ENCODE data around the gene OR2K2. TPM values are rescaled to one million over a fixed set of nuclear protein-coding genes. Genes with fewer than 3 reads are reported as not detected.
"Not testable (repeated sequence)": the region's sequence is repeated elsewhere in the genome, so short reads cannot be mapped to it uniquely, and the experiment has no call there.

OR2K2 gene
- polyA plus RNA-seq, 2 of the 4 experiments (the other 2 are of a cell fraction) = not detected

GRCh38 chr9:111300140-111300735, 29.8 kb downstream of the OR2K2 start:
- Histone ChIP-seq H3K4me3 (no peak overlapping the region), H3K9me3 (no peaks in the 10 kb centered on the region; the same call in 2 of the 3 replicates), H3K4me2 (no peak overlapping the region; the same call in 2 of the 3 replicates), H3K27ac (peak overlapping the region in 1 of 2 experiments; percentile 57; a peak in 1 of 6 replicates), H3K4me1 (peaks cover 9% of the 10 kb centered on the region; the same call in 1 of the 3 replicates)
- TF ChIP-seq RAD21 (conservative IDR thresholded peaks at IDR 0.05 in 1 of 2, IDR thresholded peaks at IDR 0.05 in 1 of 2) = peak in 1 of 2 experiments; percentile 23; a peak in 1 of 5 replicates
- no peak for TF ChIP-seq POLR2A (IDR thresholded peaks at IDR 0.05; ENCODE audit: low read length)
- no peak for TF ChIP-seq ATOH8 (CRISPR knock-in tag; IDR thresholded peaks at IDR 0.05; ENCODE audit: low read depth)
- no peak for TF ChIP-seq USF2 (IDR thresholded peaks at IDR 0.05)
- no peak for TF ChIP-seq MAX (IDR thresholded peaks at IDR 0.05)
- no peak for TF ChIP-seq CBX8 (IDR thresholded peaks at IDR 0.05)
- no peak for TF ChIP-seq EP300 (IDR thresholded peaks at IDR 0.05)
- WGBS (ENCODE audit: missing lambda C conversion rate) = 92% methylated on average over 4 of the region's 4 CpGs
- POLR2A ChIA-PET = no interaction called here
- ATAC-seq (peak in 1 of 2 experiments; percentile 69; a peak in 3 of 6 replicates), DNase-seq (ENCODE audit: low read depth in 1 of 2, low spot score in 1 of 2) (peak in 1 of 2 experiments; percentile 13), FAIRE-seq (no peak)
- CTCF ChIA-PET = interaction anchor here (0.6 to 1.5 kb wide), 12 partner anchors 13 to 892 kb away, joined by 3 to 4 read pairs (median 3); no protein-coding TSS in a partner anchor

- H3K27ac ChIP-seq = peak overlapping the region; percentile 45 to 57; a peak in 4 of 6 replicates
- POLR2A ChIA-PET; H3K4me1 ChIP-seq; FAIRE-seq; H3K4me3 ChIP-seq; H3K9me3 ChIP-seq; DNase-seq (ENCODE audit: low read depth in 1 of 2, low spot score in 1 of 2): not testable (repeated sequence)
- peak overlapping the region; percentile 67 for H3K4me2 ChIP-seq
- ATAC-seq = peak in 1 of 2 experiments; percentile 25; a peak in 2 of 6 replicates
- CTCF ChIA-PET = interaction anchor here (0.6 to 1.3 kb wide), 10 partner anchors 47 to 892 kb away, joined by 3 to 4 read pairs (median 3); no protein-coding TSS in a partner anchor
- 57% methylated on average over 4 of the region's 4 CpGs for WGBS (ENCODE audit: missing lambda C conversion rate)
These were observed 30.4 kb downstream of the OR2K2 start for GRCh38 chr9:111299599-111299966.

GRCh38 chr9:111298731-111299598, 31.1 kb downstream of the OR2K2 start:
- peak; percentile 68 to 88; a peak in 5 of 6 replicates for ATAC-seq
- DNase-seq (ENCODE audit: low read depth in 1 of 2, low spot score in 1 of 2) = peak; percentile 16 to 66

More at GRCh38 chr9:111298731-111299598, 31.1 kb downstream of the OR2K2 start:
- Histone ChIP-seq H3K4me1 (peaks cover 9% of the 10 kb centered on the region; the same call in 1 of the 3 replicates), H3K9me3 (no peaks in the 10 kb centered on the region; the same call in 2 of the 3 replicates), H3K27ac (peak overlapping the region; percentile 66 to 67; a peak in 5 of 6 replicates), H3K4me2 (peak overlapping the region; percentile 67), H3K4me3 (no peak overlapping the region)
- ChIA-PET POLR2A (no interaction called here), CTCF (interaction anchor here (0.6 to 1.9 kb wide), 17 partner anchors 8 to 891 kb away, joined by 3 to 12 read pairs (median 4); no protein-coding TSS in a partner anchor)
- FAIRE-seq = peak; percentile 97
- 23% methylated on average over 6 of the region's 6 CpGs for WGBS (ENCODE audit: missing lambda C conversion rate)
- peak; percentile 98 for TF ChIP-seq MAFK (IDR thresholded peaks at IDR 0.05; ENCODE audit: partially characterized antibody)
- TF ChIP-seq TP53 (CRISPR knock-in tag; IDR thresholded peaks at IDR 0.05) = no peak
- peak; percentile 96 for TF ChIP-seq SMC3 (IDR thresholded peaks at IDR 0.05)
- TF ChIP-seq CTCF (IDR thresholded peaks at IDR 0.05) = peak; percentile 91
- peak; percentile 97 to 99 for TF ChIP-seq RAD21 (conservative IDR thresholded peaks at IDR 0.05 in 1 of 2, IDR thresholded peaks at IDR 0.05 in 1 of 2)
